Measurements from ENCODE around the gene PRKCA. TPM values are rescaled to one million over a fixed set of nuclear protein-coding genes. Genes with fewer than 3 reads are reported as not detected.

PRKCA gene
- total and polyA plus RNA-seq, 2 donors (not counting 3 experiments of a cell fraction or from before 2014, with no cell fraction given): 7.5 to 34.2 TPM

DNA sequence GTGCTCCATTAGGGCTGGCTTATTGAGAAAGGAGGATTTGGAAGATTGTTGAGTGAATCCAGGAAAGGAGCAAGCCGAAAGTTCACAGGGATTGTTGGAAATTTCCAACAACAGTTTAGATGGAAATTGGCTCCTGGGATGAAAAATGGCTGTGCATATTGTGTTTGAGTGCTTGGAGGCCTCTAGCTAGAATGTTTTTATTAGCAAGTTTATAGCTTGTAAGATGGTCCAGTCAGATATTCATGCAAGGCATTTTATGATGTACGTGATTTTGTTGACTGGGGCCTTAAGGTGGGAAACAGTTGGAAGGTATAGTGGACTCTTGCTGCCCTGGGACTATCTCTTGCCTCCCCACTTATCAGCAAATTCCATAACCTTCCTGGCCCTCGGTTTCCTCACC, 216.7 kb downstream of the PRKCA start:
- no peaks in the 10 kb centered on the region for H3K36me3 ChIP-seq (ENCODE audit: control insufficient read depth in 2 of 2, extremely low read depth in 1 of 2, insufficient read depth in 2 of 2, low read length in 2 of 2)
- no peaks in the 10 kb centered on the region for H3K9me1 ChIP-seq (replicated peaks; ENCODE audit: control insufficient read depth, extremely low read depth, insufficient read depth, low read length)
- intact Hi-C loops (cut with micrococcal nuclease) (no loop called here), dilution Hi-C loops (cut with MboI; ENCODE audit: extremely low pct_ligation_motif_present, low sequenced_read_pairs) (no loop called here)
- H3K79me2 ChIP-seq (ENCODE audit: control insufficient read depth, insufficient read depth, low read length): no peaks in the 10 kb centered on the region
- H3K4me2 ChIP-seq (ENCODE audit: insufficient read depth, low read length): no peak overlapping the region
- H3K9ac ChIP-seq (replicated peaks; ENCODE audit: extremely low read depth, insufficient read depth, low read length): no peak overlapping the region
- no peak overlapping the region for H3K4me3 ChIP-seq (replicated peaks in 1 of 3; ENCODE audit: insufficient read depth in 1 of 3, low read depth in 1 of 3, low read length in 3 of 3)
- ChIA-PET CTCF (interaction anchor here (0.9 to 1.9 kb wide), 5 partner anchors 10 to 71 kb away, joined by 3 to 6 read pairs (median 4); no protein-coding TSS in a partner anchor), POLR2A (no interaction called here)
- TF ChIP-seq FOS (IDR thresholded peaks at IDR 0.05; ENCODE audit: borderline replicate concordance, insufficient read depth, low read length): no peak
- BruUV-seq (replicated peaks): no TSS peak
- FAIRE-seq (no peak), DNase-seq (ENCODE audit: low read depth, low spot score) (no peak)
- no peak overlapping the region for H2AFZ ChIP-seq (ENCODE audit: low read depth, low read length)
- no peaks in the 10 kb centered on the region for H3K27me3 ChIP-seq (ENCODE audit: control insufficient read depth in 2 of 2, insufficient read depth in 2 of 2, low read length in 2 of 2)
- H3K4me1 ChIP-seq (ENCODE audit: control insufficient read depth, extremely low read depth, insufficient read depth, low read length): no peaks in the 10 kb centered on the region
- no peaks in the 10 kb centered on the region for H4K20me1 ChIP-seq (replicated peaks; ENCODE audit: control insufficient read depth, extremely low read depth, insufficient read depth, low read length)
- H3K9me3 ChIP-seq (replicated peaks; ENCODE audit: control insufficient read depth, insufficient read depth, low read length): no peaks in the 10 kb centered on the region
- H3K27ac ChIP-seq (ENCODE audit: insufficient read depth, low read depth, low read length): no peak overlapping the region

DNA sequence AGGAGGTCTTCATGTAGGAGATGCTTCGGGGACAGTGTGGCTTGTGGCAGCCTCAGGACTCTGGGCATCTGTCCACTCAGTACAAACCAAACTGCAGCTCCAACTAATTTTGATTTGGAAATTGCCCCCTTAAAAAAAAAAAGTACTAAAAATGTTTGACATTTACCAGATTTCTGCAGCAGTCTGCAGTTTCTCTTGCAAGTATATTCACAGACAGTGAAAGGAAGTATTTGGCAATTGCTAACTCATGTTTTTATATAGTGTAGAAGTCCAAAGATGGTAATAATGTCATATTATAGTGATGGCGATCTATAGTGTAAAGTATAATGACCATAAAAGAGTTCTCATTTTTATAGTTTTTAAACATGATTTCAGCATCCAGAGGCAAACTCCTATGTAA, 218.6 kb downstream of the PRKCA start:
- H3K4me3 ChIP-seq (replicated peaks in 1 of 3; ENCODE audit: insufficient read depth in 1 of 3, low read depth in 1 of 3, low read length in 3 of 3): no peak overlapping the region
- no peaks in the 10 kb centered on the region for H4K20me1 ChIP-seq (replicated peaks; ENCODE audit: control insufficient read depth, extremely low read depth, insufficient read depth, low read length)
- CTCF ChIA-PET: no interaction called here
- H3K27ac ChIP-seq (ENCODE audit: insufficient read depth, low read depth, low read length): no peak overlapping the region
- no peaks in the 10 kb centered on the region for H3K9me1 ChIP-seq (replicated peaks; ENCODE audit: control insufficient read depth, extremely low read depth, insufficient read depth, low read length)
- TF ChIP-seq GATA2 (IDR thresholded peaks at IDR 0.05; ENCODE audit: insufficient read depth, insufficient read length, low read depth, low read length) (no peak), POLR2A (IDR thresholded peaks at IDR 0.05; ENCODE audit: low read depth, low read length) (no peak), MYC (IDR thresholded peaks at IDR 0.05; ENCODE audit: low read depth, low read length) (no peak), POLR2AphosphoS5 (IDR thresholded peaks at IDR 0.05; ENCODE audit: insufficient read depth, low read depth, low read length) (no peak), EZH2 (IDR thresholded peaks at IDR 0.05; ENCODE audit: borderline replicate concordance, low read depth, low read length, severe bottlenecking) (no peak), FOS (IDR thresholded peaks at IDR 0.05; ENCODE audit: borderline replicate concordance, insufficient read depth, low read length) (no peak), JUN (IDR thresholded peaks at IDR 0.05; ENCODE audit: borderline replicate concordance, insufficient read depth, insufficient read length, low read depth) (no peak)
- TF ChIP-seq, protein P1, sequence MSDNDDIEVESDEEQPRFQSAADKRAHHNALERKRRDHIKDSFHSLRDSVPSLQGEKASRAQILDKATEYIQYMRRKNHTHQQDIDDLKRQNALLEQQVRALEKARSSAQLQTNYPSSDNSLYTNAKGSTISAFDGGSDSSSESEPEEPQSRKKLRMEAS (IDR thresholded peaks at IDR 0.05; ENCODE audit: insufficient read depth, insufficient read length): no peak
- TF ChIP-seq, protein P2, sequence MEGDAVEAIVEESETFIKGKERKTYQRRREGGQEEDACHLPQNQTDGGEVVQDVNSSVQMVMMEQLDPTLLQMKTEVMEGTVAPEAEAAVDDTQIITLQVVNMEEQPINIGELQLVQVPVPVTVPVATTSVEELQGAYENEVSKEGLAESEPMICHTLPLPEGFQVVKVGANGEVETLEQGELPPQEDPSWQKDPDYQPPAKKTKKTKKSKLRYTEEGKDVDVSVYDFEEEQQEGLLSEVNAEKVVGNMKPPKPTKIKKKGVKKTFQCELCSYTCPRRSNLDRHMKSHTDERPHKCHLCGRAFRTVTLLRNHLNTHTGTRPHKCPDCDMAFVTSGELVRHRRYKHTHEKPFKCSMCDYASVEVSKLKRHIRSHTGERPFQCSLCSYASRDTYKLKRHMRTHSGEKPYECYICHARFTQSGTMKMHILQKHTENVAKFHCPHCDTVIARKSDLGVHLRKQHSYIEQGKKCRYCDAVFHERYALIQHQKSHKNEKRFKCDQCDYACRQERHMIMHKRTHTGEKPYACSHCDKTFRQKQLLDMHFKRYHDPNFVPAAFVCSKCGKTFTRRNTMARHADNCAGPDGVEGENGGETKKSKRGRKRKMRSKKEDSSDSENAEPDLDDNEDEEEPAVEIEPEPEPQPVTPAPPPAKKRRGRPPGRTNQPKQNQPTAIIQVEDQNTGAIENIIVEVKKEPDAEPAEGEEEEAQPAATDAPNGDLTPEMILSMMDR (IDR thresholded peaks at IDR 0.05; ENCODE audit: extremely low read depth in 1 of 2, insufficient read depth in 1 of 2, low read depth in 1 of 2, low read length in 2 of 2): no peak
- dilution Hi-C loops (cut with MboI; ENCODE audit: extremely low pct_ligation_motif_present, low sequenced_read_pairs): no loop called here
- no peak overlapping the region for H3K9ac ChIP-seq (replicated peaks; ENCODE audit: extremely low read depth, insufficient read depth, low read length)
- H3K27me3 ChIP-seq (ENCODE audit: control insufficient read depth in 2 of 2, insufficient read depth in 2 of 2, low read length in 2 of 2): no peaks in the 10 kb centered on the region
- DNase-seq (ENCODE audit: low read depth, low spot score) (no peak), FAIRE-seq (no peak)
- no TSS peak for BruUV-seq (replicated peaks)
- peaks cover 1% of the 10 kb centered on the region for H3K79me2 ChIP-seq (ENCODE audit: control insufficient read depth, insufficient read depth, low read length)
- POLR2A ChIA-PET: no interaction called here
- no peaks in the 10 kb centered on the region for H3K4me1 ChIP-seq (ENCODE audit: control insufficient read depth, extremely low read depth, insufficient read depth, low read length)
- no peaks in the 10 kb centered on the region for H3K36me3 ChIP-seq (ENCODE audit: control insufficient read depth in 2 of 2, extremely low read depth in 1 of 2, insufficient read depth in 2 of 2, low read length in 2 of 2)
- no peak overlapping the region for H3K4me2 ChIP-seq (ENCODE audit: insufficient read depth, low read length)
- intact Hi-C loops (cut with micrococcal nuclease): no loop called here
- H3K9me3 ChIP-seq (replicated peaks; ENCODE audit: control insufficient read depth, insufficient read depth, low read length): no peaks in the 10 kb centered on the region
- H2AFZ ChIP-seq (ENCODE audit: low read depth, low read length): no peak overlapping the region

Data from endothelial cell of umbilical vein (primary cell).